Measurements from ENCODE around the gene RPS3A. TPM values are rescaled to one million over a fixed set of nuclear protein-coding genes. Genes with fewer than 3 reads are reported as not detected.

Gene RPS3A
- total RNA-seq, 1 experiment from 2014 or later: 2,679 TPM

- Histone ChIP-seq H3K56ac (ENCODE audit: insufficient read length, low read depth, low read length) (no peak overlapping the region), H3K4me1 (ENCODE audit: insufficient read depth, low read length) (no peaks in the 10 kb centered on the region), H3K27ac (ENCODE audit: insufficient read length, low read depth, low read length) (no peak overlapping the region), H3K9ac (ENCODE audit: extremely low read depth, insufficient read length, low read length) (no peak overlapping the region), H3K4me2 (ENCODE audit: insufficient read depth, insufficient read length, low read length) (no peak overlapping the region), H2BK12ac (ENCODE audit: insufficient read length, low read depth, low read length) (no peak overlapping the region), H3K23ac (ENCODE audit: insufficient read length, low read depth, low read length) (no peak overlapping the region), H3K14ac (ENCODE audit: insufficient read depth, low read length) (no peak overlapping the region), H2BK20ac (ENCODE audit: low read depth, low read length, poor library complexity, severe bottlenecking) (no peak overlapping the region), H3K23me2 (ENCODE audit: insufficient read length, low read depth, low read length, poor library complexity, severe bottlenecking) (no peaks in the 10 kb centered on the region), H4K5ac (ENCODE audit: insufficient read length, low read depth, low read length) (no peak overlapping the region), H4K20me1 (ENCODE audit: control insufficient read depth, insufficient read depth, insufficient read length) (no peaks in the 10 kb centered on the region), H2BK5ac (ENCODE audit: insufficient read length, low read length) (no peak overlapping the region), H3T11ph (ENCODE audit: low read length) (no peak overlapping the region), H3K79me1 (ENCODE audit: insufficient read depth, low read depth, low read length, poor library complexity, severe bottlenecking) (no peaks in the 10 kb centered on the region), H3K4ac (ENCODE audit: low read depth, low read length) (no peak overlapping the region), H3K79me2 (ENCODE audit: insufficient read depth, low read length) (no peaks in the 10 kb centered on the region), H2AK5ac (ENCODE audit: insufficient read length, low read length) (no peak overlapping the region), H2BK120ac (ENCODE audit: low read depth, low read length, poor library complexity, severe bottlenecking) (no peak overlapping the region), H3K18ac (ENCODE audit: insufficient read length, low read depth, low read length) (no peak overlapping the region), H4K8ac (replicated peaks; ENCODE audit: insufficient read length, low read depth, low read length) (no peak overlapping the region), H3K9me3 (ENCODE audit: control insufficient read depth, low read depth, low read length) (no peaks in the 10 kb centered on the region), H4K91ac (ENCODE audit: insufficient read length, low read depth, low read length) (no peak overlapping the region), H2BK15ac (ENCODE audit: low read depth, low read length) (no peak overlapping the region), H2AFZ (ENCODE audit: low read length) (no peak overlapping the region), H3K27me3 (ENCODE audit: insufficient read depth, low read length) (no peaks in the 10 kb centered on the region)
- WGBS (ENCODE audit: extremely low coverage, insufficient read length, low lambda C conversion rate): no CpG with 5 or more reads among the region's 5 CpGs
- peak overlapping the region in 2 of 3 experiments; percentile 36 to 68; a peak in 3 of 7 replicates for H3K27ac Mint-ChIP-seq
- TF ChIP-seq CTCF (conservative IDR thresholded peaks at IDR 0.05): no peak
- H3K9me3 Mint-ChIP-seq: no peaks in the 10 kb centered on the region
- no peaks in the 10 kb centered on the region for H3K27me3 Mint-ChIP-seq (ENCODE audit: low read depth)
- no peak overlapping the region for H3K4me3 Mint-ChIP-seq
- peaks cover 17 to 51% (median 26%) of the 10 kb centered on the region in 3 experiments for H3K36me3 Mint-ChIP-seq (ENCODE audit: insufficient read depth in 1 of 3, low read depth in 3 of 3)
- DNase-seq: no peak
- H3K4me1 Mint-ChIP-seq: peaks cover 7 to 8% of the 10 kb centered on the region in 2 experiments; a peak in 3 of 4 replicates
Observed at GRCh38 chr4:151144329-151145072, 45.1 kb downstream of the RPS3A start.

Measured in H9 (cell line).